Occipital lobe (tissue), 2 donors: ENCODE data around the gene TEX9. TPM values are rescaled to one million over a fixed set of nuclear protein-coding genes. Genes with fewer than 3 reads are reported as not detected.
"Not testable (repeated sequence)": the region's sequence is repeated elsewhere in the genome, so short reads cannot be mapped to it uniquely, and the experiment has no call there.

Source experiments
- DNase-seq: peaks from one replicate; lab custom pipeline; 2025; lab: John Stamatoyannopoulos, UW
- total RNA-seq: library from RNA; depleted of rRNA; stranded (reverse); fragments of >200 nt; gene quantifications from one replicate; pipeline ENCODE4 v1.2.3, GENCODE V29; 2014

The TEX9 gene
- total RNA-seq, 1 donor from 2014 or later = 23.2 TPM

DNA sequence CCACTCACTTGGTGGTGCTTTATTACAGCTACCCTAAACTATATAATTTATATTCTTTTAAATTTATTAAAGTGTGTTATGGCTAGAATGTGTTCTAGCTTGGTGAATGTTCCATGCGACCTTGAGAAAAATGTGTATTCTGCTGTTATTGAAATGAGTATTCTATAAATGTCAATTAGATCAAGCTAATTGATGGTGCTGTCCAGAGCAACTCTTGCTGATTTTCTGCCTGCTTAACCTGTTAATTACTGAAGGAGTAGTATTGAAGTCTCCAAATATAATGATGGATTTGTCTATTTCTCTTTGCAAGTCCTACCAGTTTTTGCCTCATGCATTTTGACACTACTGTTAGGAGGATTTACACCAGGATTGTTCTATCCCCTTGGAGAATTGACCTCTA is 3.2 kb upstream of the TEX9 start:
- DNase-seq = no peak

DNA sequence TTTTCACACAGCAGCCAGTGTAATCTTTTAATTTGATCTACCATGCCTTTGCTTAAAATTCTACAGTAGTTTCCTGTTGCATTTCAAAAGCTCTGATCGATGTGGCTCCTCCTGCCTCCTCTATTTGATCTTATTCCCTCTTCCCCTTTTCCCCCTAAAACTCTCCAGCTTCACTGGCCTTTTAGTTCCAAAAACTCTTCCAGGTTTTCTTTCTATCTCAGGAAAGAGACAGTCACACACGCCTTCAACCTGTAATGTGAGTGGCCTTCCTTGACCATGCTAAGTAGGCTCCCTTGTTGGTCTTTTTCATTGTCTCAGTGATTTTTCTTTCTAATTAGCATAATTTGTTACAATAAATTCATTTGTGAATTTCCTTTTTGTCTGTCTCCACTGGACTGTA is 985 bp downstream of the TEX9 start:
- no peak for DNase-seq

DNA sequence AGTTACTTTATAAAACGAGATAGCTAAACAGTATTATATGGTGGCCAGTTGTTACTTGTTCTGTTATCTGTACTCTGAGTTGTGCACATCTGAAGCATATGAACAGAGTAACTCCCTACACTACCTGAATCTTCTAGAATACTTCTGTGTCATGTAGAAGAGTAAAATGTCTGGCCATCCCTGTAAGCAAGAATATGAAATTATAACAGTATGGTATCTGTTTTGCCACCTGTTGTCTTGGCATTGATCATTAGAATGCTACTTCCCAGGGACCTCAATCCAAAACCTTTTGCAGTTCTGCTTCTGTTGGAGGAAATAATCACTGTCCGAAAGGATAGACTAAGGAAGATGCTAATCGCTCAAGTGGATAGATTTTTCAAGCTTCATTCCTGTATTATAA is 1.9 kb downstream of the TEX9 start:
- DNase-seq = no peak

DNA sequence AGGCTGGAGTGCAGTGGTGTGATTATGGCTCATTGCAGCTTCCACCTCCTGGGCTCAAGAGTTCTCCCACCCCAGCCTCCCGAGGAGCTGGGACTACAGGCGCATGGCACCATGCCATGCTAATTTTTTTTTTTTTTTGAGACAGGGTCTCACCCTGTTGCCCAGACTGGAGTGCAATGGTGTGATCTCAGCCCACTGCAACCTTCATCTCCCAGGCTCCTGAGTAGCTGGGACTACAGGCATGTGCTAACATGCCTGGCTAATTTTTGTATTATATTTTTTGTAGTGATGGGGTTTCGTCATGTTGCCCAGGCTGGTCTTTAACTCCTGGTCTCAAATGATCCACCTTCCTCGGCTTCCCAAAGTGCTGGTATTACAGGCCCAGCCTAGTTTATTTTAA is 4.0 kb downstream of the TEX9 start:
- DNase-seq = no peak

DNA sequence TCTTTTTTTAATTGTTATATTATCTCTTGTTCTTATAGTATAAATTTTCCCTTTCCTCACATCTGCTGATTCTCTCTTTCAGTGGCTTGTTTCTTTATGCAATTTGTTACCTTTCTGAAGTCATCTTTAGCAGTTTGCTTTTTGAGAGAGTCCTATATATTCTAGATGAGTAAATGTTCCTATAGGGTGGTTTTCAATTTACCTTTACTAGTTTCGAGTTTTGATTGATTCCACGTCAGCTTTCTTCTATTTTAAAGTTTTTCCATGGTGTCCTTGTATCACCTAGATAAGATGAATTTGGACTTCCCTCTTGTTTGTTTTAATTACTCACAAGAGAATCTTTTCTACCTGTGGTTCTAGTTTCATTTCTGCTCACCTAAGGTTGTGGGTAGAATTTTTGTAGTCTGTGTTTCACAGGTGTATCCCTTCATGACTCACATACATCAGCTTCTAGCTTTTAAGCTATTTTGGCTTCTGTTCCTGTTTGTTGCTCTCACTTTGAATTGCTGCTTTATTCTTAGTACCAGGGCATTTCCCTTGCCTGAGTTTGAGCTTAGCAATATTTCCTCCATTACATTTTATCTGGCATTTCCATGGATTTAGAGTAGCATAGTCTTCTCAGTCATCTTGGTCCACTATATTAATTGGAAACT is 6.4 kb downstream of the TEX9 start:
- DNase-seq = no peak

DNA sequence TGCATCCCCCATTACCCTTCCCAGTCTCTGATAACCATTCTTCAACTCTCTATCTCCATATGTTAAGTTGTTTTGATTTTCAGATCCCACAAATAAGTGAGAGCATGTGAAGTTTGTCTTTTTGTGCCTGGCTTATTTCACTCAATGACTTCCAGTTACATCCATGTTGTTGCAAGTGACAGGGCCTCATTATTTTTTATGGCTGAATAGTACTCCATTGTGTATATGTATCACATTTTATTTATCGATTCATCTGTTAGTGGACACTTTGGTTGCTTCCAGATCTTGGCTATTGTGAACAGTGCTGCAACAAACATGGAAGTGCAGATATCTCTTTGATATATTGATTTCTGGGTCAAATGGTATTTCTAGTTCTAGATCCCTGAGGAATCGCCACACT is 9.5 kb downstream of the TEX9 start:
- DNase-seq = not testable (repeated sequence)

- DNase-seq = not testable (repeated sequence)
Measured at GRCh38 chr15:56377822-56378221, 12.6 kb downstream of the TEX9 start.

- no peak for DNase-seq
Measured at GRCh38 chr15:56383010-56383409, 17.8 kb downstream of the TEX9 start.

- DNase-seq = no peak
Measured at GRCh38 chr15:56385908-56386307, 20.7 kb downstream of the TEX9 start.

GRCh38 chr15:56390739-56391267 is 25.6 kb downstream of the TEX9 start:
- no peak for DNase-seq

GRCh38 chr15:56393277-56393676 is 28.1 kb downstream of the TEX9 start:
- DNase-seq = no peak

DNA sequence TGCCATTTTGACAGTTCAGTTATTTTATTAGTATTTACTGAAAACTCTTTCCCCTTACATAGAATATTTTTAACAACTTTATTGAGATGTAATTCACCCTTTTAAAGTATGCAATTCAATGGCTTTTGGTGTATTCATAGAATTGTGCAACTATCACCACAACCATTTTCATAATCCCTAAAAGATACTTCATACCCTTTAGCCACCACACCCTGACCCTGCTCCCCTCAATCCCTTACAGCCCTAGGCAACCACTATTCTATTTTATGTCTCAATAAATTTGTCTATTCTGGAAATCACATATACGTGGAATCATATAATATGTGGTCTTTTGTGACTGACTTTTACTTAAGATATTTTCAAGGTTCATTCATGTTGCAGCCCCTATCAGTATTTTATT is 29.7 kb downstream of the TEX9 start:
- no peak for DNase-seq

GRCh38 chr15:56397325-56397724 is 32.1 kb downstream of the TEX9 start:
- not testable (repeated sequence) for DNase-seq

GRCh38 chr15:56399209-56399608 is 34.0 kb downstream of the TEX9 start:
- not testable (repeated sequence) for DNase-seq

DNA sequence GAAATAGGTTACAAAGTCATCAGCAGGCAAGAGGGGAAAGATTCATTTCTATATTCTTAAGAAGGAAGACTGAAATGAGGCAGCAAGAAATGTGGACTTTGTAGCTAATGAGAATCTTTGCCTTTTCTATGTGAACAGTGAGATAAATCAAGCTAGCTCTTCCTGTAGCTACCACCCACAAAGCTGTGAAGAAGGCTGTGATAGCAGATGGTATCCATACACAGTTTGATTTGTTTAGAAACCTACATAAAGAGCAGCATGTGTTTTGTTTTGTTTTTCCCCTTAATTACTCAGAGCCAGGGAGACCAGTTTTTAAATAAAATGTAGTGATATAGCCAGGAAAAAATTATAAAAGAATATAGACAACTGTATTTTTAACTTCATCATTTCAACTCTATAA is 45.5 kb downstream of the TEX9 start:
- no peak for DNase-seq

- DNase-seq = no peak
Measured at GRCh38 chr15:56411122-56411749, 46.0 kb downstream of the TEX9 start.

DNA sequence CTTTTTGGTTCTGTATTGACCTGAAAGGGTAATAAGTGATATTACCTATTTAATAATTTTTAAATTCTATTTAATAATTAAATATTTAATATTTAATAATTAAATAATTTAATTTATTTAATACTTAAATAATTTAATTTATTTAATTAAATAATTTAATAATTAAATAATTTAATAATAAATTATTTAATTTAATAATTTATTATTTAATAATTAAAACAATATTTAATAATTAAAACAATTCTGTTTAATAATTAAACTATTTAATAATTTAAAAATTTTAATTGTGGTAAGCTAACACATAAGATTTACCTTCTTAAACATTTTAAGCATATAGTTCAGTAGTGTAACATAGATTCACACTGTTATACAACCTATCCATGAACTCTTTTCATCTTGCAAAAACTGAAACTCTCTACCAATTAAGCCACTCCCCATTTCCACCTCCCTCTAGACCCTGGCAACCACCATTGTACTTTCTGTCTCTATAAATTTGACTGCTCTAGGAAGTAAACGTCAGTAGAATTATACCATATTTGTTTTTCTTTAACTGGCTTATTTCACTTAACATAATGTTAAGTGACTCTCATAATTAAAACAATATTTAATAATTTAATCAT is 48.0 kb downstream of the TEX9 start:
- not testable (repeated sequence) for DNase-seq

DNA sequence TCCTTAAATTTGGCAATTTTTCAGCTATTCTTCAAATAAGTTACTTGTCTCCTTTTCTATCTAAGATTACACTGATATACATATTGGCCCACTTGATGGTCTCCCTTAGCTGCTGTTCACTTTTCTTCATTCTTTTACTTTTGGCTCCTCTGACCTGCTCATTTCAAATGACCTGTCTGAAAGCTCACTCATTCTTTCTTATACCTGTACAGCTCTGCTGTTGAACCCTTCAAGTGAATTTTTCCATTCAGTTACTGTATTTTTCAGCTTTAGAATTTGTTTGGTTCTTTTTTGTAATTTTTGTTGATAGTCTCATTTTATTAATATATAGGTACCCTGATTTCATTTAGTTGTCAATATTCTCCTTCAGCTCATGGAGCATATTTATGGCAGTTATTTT is 60.0 kb downstream of the TEX9 start:
- DNase-seq = no peak

- no peak for DNase-seq
Measured at GRCh38 chr15:56425976-56426375, 60.8 kb downstream of the TEX9 start.

GRCh38 chr15:56428821-56429458 is 63.7 kb downstream of the TEX9 start:
- DNase-seq = no peak

DNA sequence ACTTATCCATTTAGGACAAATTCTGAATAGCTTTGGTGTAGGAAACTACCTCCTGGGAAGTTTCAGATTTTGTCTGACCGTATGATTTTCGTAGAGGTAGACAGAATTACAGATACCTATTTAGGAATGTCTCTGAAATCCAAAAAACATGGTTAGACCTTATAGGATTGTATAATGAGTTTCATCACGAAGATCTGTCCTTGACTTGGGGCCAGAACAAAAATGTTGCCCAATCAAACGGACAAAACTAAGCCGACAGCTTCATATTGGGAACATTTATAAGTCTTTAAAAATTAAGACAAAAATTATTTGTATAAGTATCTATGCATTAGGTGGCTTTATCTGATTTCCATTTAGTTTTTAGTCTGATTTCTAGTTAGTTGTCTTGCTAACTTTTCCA is 67.1 kb downstream of the TEX9 start:
- no peak for DNase-seq

DNA sequence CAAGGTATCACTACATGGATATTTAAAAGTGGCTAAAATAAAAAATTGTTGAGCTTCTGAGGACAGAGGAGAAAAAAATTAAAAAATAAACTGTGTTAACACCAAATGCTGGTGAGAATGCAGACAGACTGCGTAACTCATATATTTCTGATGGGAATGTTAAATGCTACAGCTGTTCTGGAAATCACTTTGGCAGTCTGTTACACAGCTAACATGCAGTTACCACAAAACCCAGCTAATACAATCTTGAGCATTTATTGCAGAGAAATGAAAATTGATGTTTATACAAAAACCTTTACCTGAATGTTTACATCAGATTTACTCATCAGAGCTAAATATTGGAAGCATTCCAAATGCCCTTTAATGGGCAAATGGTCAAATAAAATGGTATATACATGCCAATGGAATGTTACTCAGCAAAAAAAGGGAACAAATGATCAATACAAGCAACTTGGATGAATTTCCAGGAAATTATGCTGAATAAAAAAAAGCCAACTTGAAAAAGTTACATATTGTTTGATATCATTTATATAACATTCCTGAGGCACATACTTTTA is 75.1 kb downstream of the TEX9 start:
- DNase-seq = no peak
